MM.1S (cell line): Measurements from ENCODE around the gene PROB1.

Source experiments
- DNase-seq: peaks from one replicate; pipeline ENCODE4 v3.0.0-alpha.2; 2015
- H2AFZ ChIP-seq: fragments of 300-600 bp; sonication (generic); 2 replicates; pipeline ENCODE4 v1.6.0; 2016; ENCODE audit warnings: antibody characterized with exemption, low read length
- H3F3A ChIP-seq: fragments of 300-600 bp; sonication (generic); 2 replicates; pipeline ENCODE4 v1.6.1; 2016; ENCODE audit warnings: mild to moderate bottlenecking, antibody characterized with exemption, low read length, moderate library complexity, mixed read lengths; ENCODE audit not compliant: insufficient read depth
- H3K27ac ChIP-seq: fragments of 300-600 bp; sonication (generic); 2 replicates; pipeline ENCODE4 v1.5.1; 2016; ENCODE audit warnings: mild to moderate bottlenecking, low read length
- H3K27me3 ChIP-seq: fragments of 300-600 bp; sonication (generic); replicated peaks from 2 replicates; pipeline ENCODE4 v1.6.0; 2016; ENCODE audit warnings: low read length; ENCODE audit not compliant: insufficient read depth
- H3K36me3 ChIP-seq: fragments of 300-600 bp; sonication (generic); replicated peaks from 2 replicates; pipeline ENCODE4 v1.6.1; 2016; ENCODE audit warnings: mild to moderate bottlenecking, low read length, mixed read lengths; ENCODE audit not compliant: insufficient read depth
- H3K4me1 ChIP-seq: fragments of 300-600 bp; sonication (generic); 2 replicates; pipeline ENCODE4 v1.6.1; 2016; ENCODE audit warnings: low read length, mixed read lengths
- H3K4me2 ChIP-seq: fragments of 300-600 bp; sonication (generic); 2 replicates; pipeline ENCODE4 v1.6.0; 2016; ENCODE audit warnings: low read depth, low read length
- H3K4me3 ChIP-seq: fragments of 300-600 bp; sonication (generic); 2 replicates; pipeline ENCODE4 v1.5.1; 2016; ENCODE audit warnings: low read length, mixed read lengths
- H3K79me2 ChIP-seq: fragments of 300-600 bp; sonication (generic); 2 replicates; pipeline ENCODE4 v1.6.1; 2016; ENCODE audit warnings: mixed run types, low read length, mixed read lengths
- H3K9ac ChIP-seq: fragments of 300-600 bp; sonication (generic); 2 replicates; pipeline ENCODE4 v1.6.1; 2016; ENCODE audit warnings: low read length, mixed read lengths
- H3K9me2 ChIP-seq: fragments of 300-600 bp; sonication (generic); replicated peaks from 2 replicates; pipeline ENCODE4 v1.6.1; 2016; ENCODE audit warnings: mild to moderate bottlenecking, low read length, mixed read lengths; ENCODE audit not compliant: insufficient read depth
- H3K9me3 ChIP-seq: fragments of 300-600 bp; sonication (generic); replicated peaks from 2 replicates; pipeline ENCODE4 v1.6.1; 2016; ENCODE audit warnings: mild to moderate bottlenecking, low read length, mixed read lengths; ENCODE audit not compliant: insufficient read depth
- H4K20me1 ChIP-seq: fragments of 300-600 bp; sonication (generic); 2 replicates; pipeline ENCODE4 v1.6.1; 2016; ENCODE audit warnings: mild to moderate bottlenecking, low read length, moderate library complexity, mixed read lengths; ENCODE audit not compliant: insufficient read depth
- CTCF ChIP-seq: fragments of 300-600 bp; sonication (generic); IDR thresholded peaks from 2 replicates; pipeline ENCODE4 v1.5.1; 2016; ENCODE audit warnings: antibody characterized with exemption, low read length, mixed read lengths
- EZH2 ChIP-seq: fragments of 300-600 bp; sonication (generic); optimal IDR thresholded peaks from 2 replicates; pipeline ENCODE3; 2017; ENCODE audit warnings: low read depth, mild to moderate bottlenecking, antibody characterized with exemption, low read length, mixed read lengths
- EZH2phosphoT487 ChIP-seq: fragments of 300-600 bp; sonication (generic); IDR thresholded peaks from 2 replicates; pipeline ENCODE4 v1.6.1; 2018; ENCODE audit warnings: antibody characterized with exemption, low read length

Gene PROB1

GRCh38 chr5:139399501-139400121 lies 4.7 kb upstream of the PROB1 start:
- Histone ChIP-seq H3K79me2 (peaks cover 22% of the 10 kb centered on the region), H3F3A (peaks cover 17% of the 10 kb centered on the region), H4K20me1 (no peaks in the 10 kb centered on the region), H3K9ac (no peak overlapping the region), H3K4me3 (no peak overlapping the region), H3K36me3 (no peaks in the 10 kb centered on the region), H2AFZ (no peak overlapping the region), H3K4me1 (peaks cover 13% of the 10 kb centered on the region), H3K4me2 (no peak overlapping the region), H3K9me3 (no peaks in the 10 kb centered on the region), H3K9me2 (no peaks in the 10 kb centered on the region), H3K27ac (no peak overlapping the region), H3K27me3 (no peaks in the 10 kb centered on the region)
- no peak for DNase-seq
- TF ChIP-seq CTCF: no peak
- no peak for TF ChIP-seq EZH2phosphoT487
- no peak for TF ChIP-seq EZH2

GRCh38 chr5:139397921-139398320 lies 3.0 kb upstream of the PROB1 start:
- H3K27ac ChIP-seq: no peak overlapping the region
- no peak overlapping the region for H3K4me2 ChIP-seq
- TF ChIP-seq CTCF (no peak), EZH2 (no peak), EZH2phosphoT487 (no peak)
- H3K79me2 ChIP-seq: peaks cover 36% of the 10 kb centered on the region
- H3K36me3 ChIP-seq: no peaks in the 10 kb centered on the region
- no peaks in the 10 kb centered on the region for H3K9me2 ChIP-seq
- no peak overlapping the region for H2AFZ ChIP-seq
- no peaks in the 10 kb centered on the region for H3K27me3 ChIP-seq
- no peaks in the 10 kb centered on the region for H3K9me3 ChIP-seq
- peaks cover 3% of the 10 kb centered on the region for H3K4me1 ChIP-seq
- no peak overlapping the region for H3K4me3 ChIP-seq
- no peak overlapping the region for H3K9ac ChIP-seq
- peaks cover 7% of the 10 kb centered on the region; the same call in 1 of the 2 replicates for H3F3A ChIP-seq
- H4K20me1 ChIP-seq: no peaks in the 10 kb centered on the region
- no peak for DNase-seq

GRCh38 chr5:139396691-139397090 lies 1.8 kb upstream of the PROB1 start:
- no peak for DNase-seq
- H3K27me3 ChIP-seq: no peaks in the 10 kb centered on the region
- no peaks in the 10 kb centered on the region for H3K9me3 ChIP-seq
- no peak overlapping the region for H2AFZ ChIP-seq
- no peak overlapping the region for H3K4me3 ChIP-seq
- no peak overlapping the region for H3K9ac ChIP-seq
- H4K20me1 ChIP-seq: no peaks in the 10 kb centered on the region
- no peaks in the 10 kb centered on the region for H3K9me2 ChIP-seq
- H3K36me3 ChIP-seq: no peaks in the 10 kb centered on the region
- no peak overlapping the region for H3K4me2 ChIP-seq
- peaks cover under 1% of the 10 kb centered on the region for H3K4me1 ChIP-seq
- H3K79me2 ChIP-seq: peaks cover 39% of the 10 kb centered on the region
- H3K27ac ChIP-seq: no peak overlapping the region
- TF ChIP-seq EZH2phosphoT487: no peak
- TF ChIP-seq EZH2: no peak
- no peak for TF ChIP-seq CTCF
- peaks cover 14% of the 10 kb centered on the region; the same call in 1 of the 2 replicates for H3F3A ChIP-seq
